A549 (cell line): ENCODE measurements around the gene DLX6. TPM values are rescaled to one million over a fixed set of nuclear protein-coding genes. Genes with fewer than 3 reads are reported as not detected.

Source experiments
- ATAC-seq, 2 experiments: fragments of 200-7000 bp in 1 of 2; fragments of >200 bp in 1 of 2; cut with Nextera tagmentation in 1 of 2; cut with Tn5 transposase in 1 of 2; 3 replicates each; pipeline versions ENCODE4 v1.8.0 to v1.9.1; 2018 to 2020; ENCODE audit warnings: mild to moderate bottlenecking in 1 of 2, moderate library complexity in 1 of 2
- CTCF ChIA-PET: fragments of 300-600 bp; sonication (Branson Sonifier 250); formaldehyde crosslinking; extraction: SDS; loops from one replicate; lab custom pipeline; 2021; ENCODE audit warnings: antibody characterized with exemption, inconsistent platforms; lab: Yijun Ruan, JAX
- POLR2A ChIA-PET: fragments of 350-600 bp; formaldehyde crosslinking; extraction: SDS; loops from one replicate; lab custom pipeline; 2021; ENCODE audit warnings: antibody characterized with exemption, inconsistent platforms; lab: Yijun Ruan, JAX
- DNase-seq, 2 experiments: peaks; one replicate each; pipeline versions ENCODE4 v3.0.0 to v3.0.0-alpha.2; 2011 to 2016; ENCODE audit warnings: low read depth in 1 of 2, low spot score in 1 of 2
- FAIRE-seq: peaks from 2 replicates; lab custom pipeline; 2011; peaks lifted over from hg19 to GRCh38; lab: Jason Lieb, UNC
- H3K27ac ChIP-seq, 2 experiments: fragments of >200 bp; sonication (Bioruptor Twin); formaldehyde crosslinking; 3 replicates each; pipeline ENCODE4 v1.5.1; 2016 to 2017
- H3K4me1 ChIP-seq: fragments of >200 bp; sonication (Bioruptor Twin); formaldehyde crosslinking; 3 replicates; pipeline ENCODE4 v1.6.1; 2016
- H3K4me2 ChIP-seq: fragments of >200 bp; sonication (Bioruptor Twin); formaldehyde crosslinking; 3 replicates; pipeline ENCODE4 v1.6.1; 2016
- H3K4me3 ChIP-seq: fragments of >200 bp; sonication (Bioruptor Twin); formaldehyde crosslinking; 3 replicates; pipeline ENCODE4 v1.5.1; 2016
- H3K9me3 ChIP-seq: fragments of >200 bp; sonication (Bioruptor Twin); formaldehyde crosslinking; 3 replicates; pipeline ENCODE4 v1.6.1; 2016
- CBX2 ChIP-seq: fragments of 200-600 bp; sonication (generic); IDR thresholded peaks from 2 replicates; pipeline ENCODE4 v1.6.1; 2016; ENCODE audit warnings: low read depth, mild to moderate bottlenecking, borderline replicate concordance
- CEBPB ChIP-seq, 2 experiments: fragments of >200 bp in 1 of 2; sonication (Bioruptor Twin) in 1 of 2; formaldehyde crosslinking in 1 of 2; IDR thresholded peaks; 2 replicates each; pipeline ENCODE4 v1.6.1; 2012 to 2016
- EHF ChIP-seq: fragments of 250-450 bp; sonication (Bioruptor Pico); IDR thresholded peaks from 2 replicates; pipeline ENCODE4 v1.5.0; 2020; ENCODE audit warnings: mild to moderate bottlenecking
- FOSB ChIP-seq: fragments of 250-450 bp; sonication (Bioruptor Pico); IDR thresholded peaks from 2 replicates; pipeline ENCODE4 v1.5.0; 2020; ENCODE audit warnings: mild to moderate bottlenecking, moderate library complexity
- FOSL2 ChIP-seq, 2 experiments: fragments of 450-650 bp in 1 of 2; fragments of >200 bp in 1 of 2; sonication (Bioruptor Twin) in 1 of 2; formaldehyde crosslinking; IDR thresholded peaks; 2 replicates each; pipeline versions ENCODE4 v1.5.0 to v1.6.1; 2016 to 2020; ENCODE audit warnings: mild to moderate bottlenecking in 1 of 2, moderate library complexity in 1 of 2
- HOXA7 ChIP-seq: fragments of 250-450 bp; sonication (Bioruptor Pico); IDR thresholded peaks from 2 replicates; pipeline ENCODE4 v1.5.0; 2020; ENCODE audit warnings: mild to moderate bottlenecking, moderate library complexity
- HOXB13 ChIP-seq: fragments of 250-450 bp; sonication (Bioruptor Pico); IDR thresholded peaks from 2 replicates; pipeline ENCODE4 v1.5.0; 2020; ENCODE audit warnings: low read depth, mild to moderate bottlenecking, moderate library complexity
- HOXB5 ChIP-seq: fragments of 250-450 bp; sonication (Bioruptor Pico); IDR thresholded peaks from 2 replicates; pipeline ENCODE4 v1.5.0; 2020; ENCODE audit warnings: mild to moderate bottlenecking, moderate library complexity
- JUNB ChIP-seq: fragments of >200 bp; sonication (Bioruptor Twin); formaldehyde crosslinking; IDR thresholded peaks from 2 replicates; pipeline ENCODE4 v1.6.1; 2016
- KDM1A ChIP-seq: fragments of 200-600 bp; sonication (generic); IDR thresholded peaks from 2 replicates; pipeline ENCODE4 v1.6.1; 2016; ENCODE audit warnings: low read depth, mild to moderate bottlenecking
- MAZ ChIP-seq: fragments of 150-350 bp; IDR thresholded peaks from 2 replicates; pipeline ENCODE4 v1.6.1; 2014; ENCODE audit warnings: antibody characterized with exemption, low read depth, low read length, borderline replicate concordance
- NPAS2 ChIP-seq: fragments of 250-450 bp; sonication (Bioruptor Pico); IDR thresholded peaks from 2 replicates; pipeline ENCODE4 v1.8.0; 2022; ENCODE audit warnings: mild to moderate bottlenecking, moderate library complexity, borderline replicate concordance
- RARB ChIP-seq: fragments of 250-450 bp; sonication (Bioruptor Pico); IDR thresholded peaks from 2 replicates; pipeline ENCODE4 v1.8.0; 2021; ENCODE audit warnings: mild to moderate bottlenecking, moderate library complexity
- SMC3 ChIP-seq: fragments of >200 bp; sonication (Bioruptor Twin); formaldehyde crosslinking; IDR thresholded peaks from 3 replicates; pipeline ENCODE4 v1.6.1; 2018; ENCODE audit warnings: inconsistent platforms
- SREBF2 ChIP-seq: fragments of 450-650 bp; IDR thresholded peaks from 2 replicates; pipeline ENCODE4 v1.6.1; 2014; ENCODE audit warnings: mild to moderate bottlenecking, moderate library complexity
- ZFP36 ChIP-seq: fragments of 450-650 bp; IDR thresholded peaks from 2 replicates; pipeline ENCODE4 v1.6.1; 2014; ENCODE audit warnings: borderline replicate concordance; ENCODE audit not compliant: partially characterized antibody
- ZSCAN20 ChIP-seq: fragments of 250-450 bp; sonication (Bioruptor Pico); IDR thresholded peaks from 2 replicates; pipeline ENCODE4 v1.8.0; 2022; ENCODE audit warnings: mild to moderate bottlenecking, moderate library complexity
- WGBS: methylation state at CpG from one replicate; pipeline ENCODE4 v1.1.6; 2017; ENCODE audit errors: missing lambda C conversion rate; 5-methylcytosine and 5-hydroxymethylcytosine counted together
- polyA plus RNA-seq, 4 experiments: library from polyadenylated mRNA; depleted of rRNA in 3 of 4; stranded (reverse); fragments of >200 nt; fragmentation: RNase III in 1 of 4; extraction: RNeasy Plus Mini Kit Qiagen cat#74134 plus additional on column Dnase treatment in 1 of 4; gene quantifications; 2 replicates in 3 of 4; 3 replicates in 1 of 4; pipeline ENCODE4 v1.2.3, GENCODE V29; 2011 to 2017
- TF ChIP-seq, protein P1 (sequence below): IDR thresholded peaks from 2 replicates; pipeline ENCODE4 v1.6.1; 2012
- TF ChIP-seq, protein P2 (sequence below): fragments of >200 bp; sonication (Bioruptor Twin); formaldehyde crosslinking; IDR thresholded peaks from 3 replicates; pipeline ENCODE4 v1.5.1; 2016

Gene DLX6
- polyA plus RNA-seq, 2 of the 4 experiments (the other 2 are of a cell fraction) = not detected

DNA sequence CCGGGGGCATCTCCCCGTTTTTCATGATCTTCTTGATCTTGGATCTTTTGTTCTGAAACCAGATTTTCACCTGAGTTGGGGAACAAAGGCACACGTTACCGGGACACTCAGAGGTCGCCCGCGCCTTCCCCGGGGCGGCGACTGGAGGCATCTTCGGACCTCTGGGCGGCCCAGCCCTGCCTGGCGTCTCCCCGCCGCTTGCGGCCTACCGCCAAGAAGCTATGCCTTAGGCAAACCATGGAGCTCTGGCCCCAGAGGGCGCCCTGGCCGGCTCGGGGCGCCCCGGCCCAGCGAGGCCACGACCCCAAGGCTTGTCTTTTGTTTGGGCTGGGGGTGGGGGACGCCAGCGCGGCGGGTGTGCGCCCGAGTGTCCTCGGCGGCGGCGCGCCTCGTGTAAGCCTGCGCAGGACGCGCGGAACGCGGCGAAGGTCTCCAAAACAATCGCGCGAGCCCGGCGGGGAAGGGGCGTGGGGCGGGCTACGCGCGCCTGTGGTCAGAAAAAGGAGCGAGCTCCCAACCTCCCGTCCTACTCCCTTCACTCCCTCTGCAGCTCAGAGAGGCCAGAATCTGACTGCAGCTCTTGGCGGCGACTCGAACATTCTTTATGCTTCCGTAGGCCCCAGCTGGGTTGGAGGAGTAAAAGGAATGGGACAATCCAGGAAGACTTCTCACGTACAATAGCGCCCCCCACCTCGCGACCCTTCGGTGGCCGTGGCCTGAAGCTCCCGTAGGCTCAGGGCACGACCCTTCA, 15.8 kb downstream of the DLX6 start (continued):
- TF ChIP-seq EHF (CRISPR knock-in tag) = no peak
- TF ChIP-seq, all 56 proteins: peak for 0

DNA sequence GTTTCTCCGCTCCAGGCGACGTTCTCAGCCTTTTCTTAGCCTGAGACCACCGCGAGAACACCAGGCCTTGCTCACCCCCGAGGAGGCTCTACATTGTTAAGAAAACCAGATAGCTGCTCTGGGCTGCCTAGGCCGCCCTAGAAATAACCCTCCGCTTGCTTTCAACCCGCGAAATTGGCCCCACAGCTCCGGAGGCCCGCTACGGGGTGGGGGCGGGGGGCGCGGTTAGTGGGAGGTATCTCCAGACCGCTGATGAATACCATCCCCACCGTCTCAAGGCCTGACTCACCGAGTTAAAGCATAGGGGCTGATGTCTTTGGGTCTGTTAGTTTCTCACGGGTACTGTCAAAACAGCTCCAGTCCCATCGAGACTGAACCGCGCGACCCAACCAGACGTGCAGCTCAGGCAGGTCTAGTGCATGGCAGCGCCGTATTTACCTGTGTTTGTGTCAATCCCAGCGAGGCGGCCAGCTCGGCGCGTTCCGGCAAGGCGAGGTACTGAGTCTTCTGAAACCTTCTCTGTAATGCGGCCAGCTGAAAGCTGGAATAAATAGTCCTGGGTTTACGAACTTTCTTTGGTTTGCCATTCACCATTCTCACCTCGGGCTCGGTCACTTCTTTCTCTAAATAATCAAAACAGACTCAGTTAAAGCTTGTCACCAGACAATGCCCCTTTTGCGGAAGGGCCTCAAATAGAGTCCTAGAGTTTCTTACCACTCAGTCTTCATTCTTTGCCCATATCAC, 16.6 kb downstream of the DLX6 start:
- Histone ChIP-seq H3K4me1 (peaks cover 5% of the 10 kb centered on the region; the same call in 2 of the 3 replicates), H3K27ac (no peak overlapping the region), H3K4me3 (no peak overlapping the region), H3K9me3 (no peaks in the 10 kb centered on the region), H3K4me2 (no peak overlapping the region)
- 62% methylated on average over 34 of the region's 39 CpGs for WGBS
- no peak for ATAC-seq
- FAIRE-seq = no peak
- POLR2A ChIA-PET = no interaction called here
- TF ChIP-seq, protein P1, sequence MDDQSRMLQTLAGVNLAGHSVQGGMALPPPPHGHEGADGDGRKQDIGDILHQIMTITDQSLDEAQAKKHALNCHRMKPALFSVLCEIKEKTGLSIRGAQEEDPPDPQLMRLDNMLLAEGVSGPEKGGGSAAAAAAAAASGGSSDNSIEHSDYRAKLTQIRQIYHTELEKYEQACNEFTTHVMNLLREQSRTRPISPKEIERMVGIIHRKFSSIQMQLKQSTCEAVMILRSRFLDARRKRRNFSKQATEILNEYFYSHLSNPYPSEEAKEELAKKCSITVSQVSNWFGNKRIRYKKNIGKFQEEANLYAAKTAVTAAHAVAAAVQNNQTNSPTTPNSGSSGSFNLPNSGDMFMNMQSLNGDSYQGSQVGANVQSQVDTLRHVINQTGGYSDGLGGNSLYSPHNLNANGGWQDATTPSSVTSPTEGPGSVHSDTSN = no peak
- TF ChIP-seq RARB (CRISPR knock-in tag) = no peak
- no peak for TF ChIP-seq ZFP36
- no peak for TF ChIP-seq HOXA7 (CRISPR knock-in tag)
- TF ChIP-seq SMC3 = no peak
- TF ChIP-seq, protein P2, sequence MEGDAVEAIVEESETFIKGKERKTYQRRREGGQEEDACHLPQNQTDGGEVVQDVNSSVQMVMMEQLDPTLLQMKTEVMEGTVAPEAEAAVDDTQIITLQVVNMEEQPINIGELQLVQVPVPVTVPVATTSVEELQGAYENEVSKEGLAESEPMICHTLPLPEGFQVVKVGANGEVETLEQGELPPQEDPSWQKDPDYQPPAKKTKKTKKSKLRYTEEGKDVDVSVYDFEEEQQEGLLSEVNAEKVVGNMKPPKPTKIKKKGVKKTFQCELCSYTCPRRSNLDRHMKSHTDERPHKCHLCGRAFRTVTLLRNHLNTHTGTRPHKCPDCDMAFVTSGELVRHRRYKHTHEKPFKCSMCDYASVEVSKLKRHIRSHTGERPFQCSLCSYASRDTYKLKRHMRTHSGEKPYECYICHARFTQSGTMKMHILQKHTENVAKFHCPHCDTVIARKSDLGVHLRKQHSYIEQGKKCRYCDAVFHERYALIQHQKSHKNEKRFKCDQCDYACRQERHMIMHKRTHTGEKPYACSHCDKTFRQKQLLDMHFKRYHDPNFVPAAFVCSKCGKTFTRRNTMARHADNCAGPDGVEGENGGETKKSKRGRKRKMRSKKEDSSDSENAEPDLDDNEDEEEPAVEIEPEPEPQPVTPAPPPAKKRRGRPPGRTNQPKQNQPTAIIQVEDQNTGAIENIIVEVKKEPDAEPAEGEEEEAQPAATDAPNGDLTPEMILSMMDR = no peak
- TF ChIP-seq FOSL2 (IDR thresholded peaks at IDR 0.05) = no peak
- no peak for TF ChIP-seq FOSL2 (CRISPR knock-in tag; IDR thresholded peaks at IDR 0.05)
- TF ChIP-seq CBX2 = no peak
- no peak for TF ChIP-seq FOSB
- no peak for TF ChIP-seq SREBF2
- CTCF ChIA-PET = interaction anchor here (0.6 to 2.0 kb wide), 4 partner anchors 28 to 947 kb away, joined by 3 to 10 read pairs (median 4); no protein-coding TSS in a partner anchor
- DNase-seq = no peak

DNA sequence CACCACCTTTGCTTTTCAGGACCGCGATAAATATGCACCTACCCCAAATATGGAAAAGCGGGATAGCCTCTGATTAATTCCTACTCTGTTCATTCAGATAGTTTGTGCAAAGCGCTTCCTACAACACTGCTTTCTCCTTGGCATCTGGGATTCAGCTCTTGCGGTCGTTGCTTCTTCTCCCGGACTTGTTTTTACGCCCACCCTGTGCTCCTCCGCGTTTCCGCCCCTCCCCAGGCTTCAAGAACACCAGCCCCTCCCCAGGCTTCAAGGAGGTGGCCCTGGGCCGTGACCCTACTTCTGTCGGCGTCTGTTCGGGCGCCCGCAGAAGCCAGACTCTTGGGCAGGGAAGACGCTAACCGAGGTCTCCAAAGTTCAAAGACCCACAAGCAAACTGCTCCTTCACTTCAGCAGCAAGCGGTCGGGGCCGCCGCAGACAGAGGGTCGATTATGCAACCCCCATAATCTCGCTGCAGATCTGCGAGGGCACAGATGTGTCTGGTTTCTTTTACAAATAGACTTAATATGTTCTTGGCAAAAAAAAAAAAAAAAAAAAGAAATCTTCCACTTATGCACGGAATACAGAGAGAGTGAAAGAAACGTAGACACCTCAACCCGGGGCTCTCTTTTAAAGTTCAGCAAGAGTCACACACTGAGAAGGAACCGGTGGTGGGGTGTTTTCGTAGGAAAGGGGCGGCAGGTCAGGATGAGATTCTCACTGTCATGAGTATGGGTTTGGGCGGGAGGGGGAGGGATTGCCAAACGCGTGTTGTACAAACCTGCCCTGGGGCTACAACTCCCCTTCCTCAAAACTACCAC, 17.3 kb downstream of the DLX6 start:
- CTCF ChIA-PET = interaction anchor here (0.9 to 2.0 kb wide), 2 partner anchors 29 to 947 kb away, joined by 4 to 10 read pairs; no protein-coding TSS in a partner anchor
- no peak for TF ChIP-seq NPAS2 (CRISPR knock-in tag)
- no peak for TF ChIP-seq KDM1A
- TF ChIP-seq, protein P1 = no peak
- no peak for TF ChIP-seq HOXB13
- no peak for TF ChIP-seq CEBPB (IDR thresholded peaks at IDR 0.05)
- no peak for TF ChIP-seq HOXB5 (CRISPR knock-in tag)
- no peak for TF ChIP-seq MAZ
- TF ChIP-seq JUNB = no peak
- TF ChIP-seq ZSCAN20 (CRISPR knock-in tag) = no peak
- Histone ChIP-seq H3K27ac (no peak overlapping the region), H3K4me2 (no peak overlapping the region), H3K4me3 (no peak overlapping the region), H3K9me3 (no peaks in the 10 kb centered on the region), H3K4me1 (peaks cover 5% of the 10 kb centered on the region; the same call in 1 of the 3 replicates)
- 39% methylated on average over 34 of the region's 35 CpGs for WGBS
- DNase-seq (no peak), FAIRE-seq (no peak), ATAC-seq (no peak)
- POLR2A ChIA-PET = no interaction called here
